Loucy (cell line): ENCODE results near the gene ADCY7.
A peak's percentile ranks its signal among the peaks of the same experiment; 100 is the strongest.

Experiments used
- H2AFZ ChIP-seq: fragments of 200-600 bp; sonication (generic); 2 replicates; pipeline ENCODE4 v1.6.0; 2016; ENCODE audit warnings: antibody characterized with exemption, mild to moderate bottlenecking, low read length, moderate library complexity
- H3F3A ChIP-seq: fragments of 200-600 bp; 2 replicates; pipeline ENCODE4 v1.6.0; 2016; ENCODE audit warnings: antibody characterized with exemption, low read depth, mild to moderate bottlenecking
- H3K27me3 ChIP-seq: fragments of 200-600 bp; sonication (generic); 2 replicates; pipeline ENCODE4 v1.6.1; 2014; ENCODE audit warnings: low read length, mild to moderate bottlenecking; ENCODE audit not compliant: insufficient read depth, poor library complexity, severe bottlenecking
- H3K36me3 ChIP-seq: fragments of 200-600 bp; sonication (generic); 2 replicates; pipeline ENCODE4 v1.6.1; 2016; ENCODE audit warnings: low read length; ENCODE audit not compliant: insufficient read depth
- H3K4me1 ChIP-seq: fragments of 200-600 bp; sonication (generic); 2 replicates; pipeline ENCODE4 v1.5.1; 2014; ENCODE audit warnings: low read length, mild to moderate bottlenecking; ENCODE audit not compliant: insufficient read depth, poor library complexity, severe bottlenecking
- H3K4me2 ChIP-seq: fragments of 200-600 bp; sonication (generic); 2 replicates; pipeline ENCODE4 v1.6.0; 2014; ENCODE audit warnings: antibody characterized with exemption, low read length, low read depth, mild to moderate bottlenecking; ENCODE audit not compliant: poor library complexity, severe bottlenecking
- H3K4me3 ChIP-seq: fragments of 200-600 bp; sonication (generic); 2 replicates; pipeline ENCODE4 v1.5.1; 2014; ENCODE audit warnings: low read length, mild to moderate bottlenecking, mixed read lengths; ENCODE audit not compliant: poor library complexity, severe bottlenecking
- H3K79me2 ChIP-seq: fragments of 200-600 bp; sonication (generic); 2 replicates; pipeline ENCODE4 v1.6.1; 2014; ENCODE audit warnings: low read length; ENCODE audit not compliant: insufficient read depth
- H3K9ac ChIP-seq: fragments of 200-600 bp; sonication (generic); 2 replicates; pipeline ENCODE4 v1.6.0; 2014; ENCODE audit warnings: mild to moderate bottlenecking, low read depth, low read length, moderate library complexity; ENCODE audit not compliant: poor library complexity, severe bottlenecking
- H3K9me2 ChIP-seq: fragments of 200-600 bp; sonication (generic); replicated peaks from 2 replicates; pipeline ENCODE4 v1.6.1; 2016; ENCODE audit warnings: low read depth, low read length, mixed read lengths
- H3K9me3 ChIP-seq: fragments of 200-600 bp; sonication (generic); 2 replicates; pipeline ENCODE4 v1.6.1; 2014; ENCODE audit warnings: mild to moderate bottlenecking, antibody characterized with exemption, low read length, low read depth; ENCODE audit not compliant: insufficient read depth
- H4K20me1 ChIP-seq: fragments of 200-600 bp; sonication (generic); 2 replicates; pipeline ENCODE4 v1.6.0; 2014; ENCODE audit warnings: antibody characterized with exemption, low read length, mild to moderate bottlenecking; ENCODE audit not compliant: insufficient read depth, poor library complexity, severe bottlenecking
- CTCF ChIP-seq: fragments of 200-600 bp; sonication (generic); conservative IDR thresholded peaks from 2 replicates; pipeline ENCODE4 v1.5.1; 2014; ENCODE audit warnings: mild to moderate bottlenecking, antibody characterized with exemption, low read length
- EZH2phosphoT487 ChIP-seq: fragments of 200-600 bp; IDR thresholded peaks from 2 replicates; pipeline ENCODE4 v1.6.1; 2018; ENCODE audit warnings: antibody characterized with exemption, mild to moderate bottlenecking, moderate library complexity, borderline replicate concordance

Gene ADCY7

DNA sequence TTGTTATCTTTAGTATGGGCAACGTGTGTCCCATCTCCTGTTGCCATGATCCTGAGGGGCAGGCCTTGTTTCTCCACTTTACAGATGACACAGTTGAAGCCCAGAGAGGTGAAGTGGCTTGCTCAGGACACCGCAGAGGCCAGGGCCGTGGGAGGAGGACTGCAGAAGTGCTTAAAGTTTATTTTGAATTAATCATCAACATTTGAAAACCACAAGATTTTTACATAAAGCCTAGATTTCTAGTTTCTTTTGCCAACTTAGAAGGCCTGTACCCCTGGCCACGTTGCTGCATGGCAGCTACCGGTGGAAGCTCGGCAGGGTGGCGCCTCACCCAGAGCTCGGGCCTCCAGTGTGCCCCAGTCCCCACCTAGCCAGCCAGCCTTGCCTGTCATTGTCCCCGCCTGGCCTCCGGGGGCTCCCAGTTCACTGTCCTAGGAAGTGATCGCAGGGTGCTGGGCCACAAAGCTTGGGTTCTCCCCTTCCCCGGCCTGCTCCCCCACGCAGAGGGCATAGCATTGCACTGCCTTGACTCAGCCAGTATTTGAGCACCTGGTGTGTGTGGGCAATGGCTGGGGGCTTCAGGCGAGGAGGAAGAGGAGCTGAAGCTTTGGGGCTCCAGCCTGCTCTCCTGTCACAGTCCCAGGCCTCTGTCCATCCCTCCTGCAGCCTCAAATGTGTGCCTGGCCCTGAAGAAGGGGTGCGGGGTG lies 14.8 kb upstream of the ADCY7 start:
- Histone ChIP-seq H3K9ac (no peak overlapping the region), H4K20me1 (no peaks in the 10 kb centered on the region), H3K9me3 (no peaks in the 10 kb centered on the region), H3K9me2 (no peaks in the 10 kb centered on the region), H3K4me1 (peaks cover 9% of the 10 kb centered on the region), H3F3A (no peaks in the 10 kb centered on the region), H2AFZ (no peak overlapping the region), H3K4me3 (no peak overlapping the region), H3K27me3 (no peaks in the 10 kb centered on the region), H3K79me2 (no peaks in the 10 kb centered on the region), H3K4me2 (no peak overlapping the region), H3K36me3 (no peaks in the 10 kb centered on the region)
- TF ChIP-seq CTCF (peak; percentile 18; the same call in 1 of the 2 replicates), EZH2phosphoT487 (no peak)

DNA sequence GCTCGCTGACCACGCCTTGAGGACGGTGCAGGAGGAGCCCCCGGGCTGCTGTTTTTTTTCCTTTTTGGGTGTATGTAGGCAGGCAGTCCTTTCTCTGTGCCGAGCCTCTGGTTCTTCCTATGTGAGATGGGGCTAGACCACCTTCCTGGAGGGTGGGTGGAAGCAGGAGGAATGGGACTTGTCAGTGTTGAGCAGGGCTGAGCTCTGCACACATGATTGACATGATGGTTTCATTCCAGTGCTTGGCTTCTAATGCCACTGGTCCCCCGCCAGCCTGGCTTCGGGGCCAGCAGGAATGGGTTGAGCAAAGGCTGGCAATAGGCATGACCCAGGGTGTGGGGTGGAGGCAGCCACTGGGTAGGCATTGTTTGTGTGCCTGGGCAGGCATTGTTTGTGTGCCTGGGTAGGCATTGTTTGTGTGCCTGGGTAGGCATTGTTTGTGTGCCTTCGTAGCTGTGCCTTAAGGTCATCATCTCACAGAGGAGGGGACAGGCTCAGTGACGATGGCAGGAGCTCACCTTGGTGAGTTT lies 14.2 kb upstream of the ADCY7 start:
- no peak for TF ChIP-seq CTCF
- no peak for TF ChIP-seq EZH2phosphoT487
- Histone ChIP-seq H3K4me1 (peaks cover 9% of the 10 kb centered on the region), H3K9me3 (no peaks in the 10 kb centered on the region), H3K9me2 (no peaks in the 10 kb centered on the region), H3K4me3 (no peak overlapping the region), H3K79me2 (no peaks in the 10 kb centered on the region), H3K4me2 (no peak overlapping the region), H3K36me3 (no peaks in the 10 kb centered on the region), H3K27me3 (no peaks in the 10 kb centered on the region), H3K9ac (no peak overlapping the region), H2AFZ (no peak overlapping the region), H3F3A (no peaks in the 10 kb centered on the region), H4K20me1 (no peaks in the 10 kb centered on the region)

GRCh38 chr16:50252874-50253513 lies 13.4 kb upstream of the ADCY7 start:
- no peak for TF ChIP-seq CTCF
- no peak for TF ChIP-seq EZH2phosphoT487
- Histone ChIP-seq H3K27me3 (no peaks in the 10 kb centered on the region), H3K4me3 (no peak overlapping the region), H3K9me2 (no peaks in the 10 kb centered on the region), H4K20me1 (no peaks in the 10 kb centered on the region), H3K9ac (no peak overlapping the region), H3K9me3 (no peaks in the 10 kb centered on the region), H3F3A (no peaks in the 10 kb centered on the region), H3K36me3 (no peaks in the 10 kb centered on the region), H3K79me2 (no peaks in the 10 kb centered on the region), H3K4me1 (peaks cover 9% of the 10 kb centered on the region), H3K4me2 (no peak overlapping the region), H2AFZ (no peak overlapping the region)
